ENCODE data around the gene SKIL.

- no peak for TF ChIP-seq JUNB (IDR thresholded peaks at IDR 0.05; ENCODE audit: unreplicated experiment)
- TF ChIP-seq, protein P1, sequence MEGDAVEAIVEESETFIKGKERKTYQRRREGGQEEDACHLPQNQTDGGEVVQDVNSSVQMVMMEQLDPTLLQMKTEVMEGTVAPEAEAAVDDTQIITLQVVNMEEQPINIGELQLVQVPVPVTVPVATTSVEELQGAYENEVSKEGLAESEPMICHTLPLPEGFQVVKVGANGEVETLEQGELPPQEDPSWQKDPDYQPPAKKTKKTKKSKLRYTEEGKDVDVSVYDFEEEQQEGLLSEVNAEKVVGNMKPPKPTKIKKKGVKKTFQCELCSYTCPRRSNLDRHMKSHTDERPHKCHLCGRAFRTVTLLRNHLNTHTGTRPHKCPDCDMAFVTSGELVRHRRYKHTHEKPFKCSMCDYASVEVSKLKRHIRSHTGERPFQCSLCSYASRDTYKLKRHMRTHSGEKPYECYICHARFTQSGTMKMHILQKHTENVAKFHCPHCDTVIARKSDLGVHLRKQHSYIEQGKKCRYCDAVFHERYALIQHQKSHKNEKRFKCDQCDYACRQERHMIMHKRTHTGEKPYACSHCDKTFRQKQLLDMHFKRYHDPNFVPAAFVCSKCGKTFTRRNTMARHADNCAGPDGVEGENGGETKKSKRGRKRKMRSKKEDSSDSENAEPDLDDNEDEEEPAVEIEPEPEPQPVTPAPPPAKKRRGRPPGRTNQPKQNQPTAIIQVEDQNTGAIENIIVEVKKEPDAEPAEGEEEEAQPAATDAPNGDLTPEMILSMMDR (conservative IDR thresholded peaks at IDR 0.05; ENCODE audit: low read depth in 2 of 2) = no peak
These were observed 10.3 kb downstream of the SKIL start for GRCh38 chr3:170367797-170368196.

All from GM23338 (cell line).